Activated CD8-positive, alpha-beta memory T cell treated with anti-CD3 and anti-CD28 coated beads, Interleukin-2, amount 50 U/mL, for 1 hour (primary cell): Measurements from ENCODE around the gene RHOF.
"Not testable (repeated sequence)": the region's sequence is repeated elsewhere in the genome, so short reads cannot be mapped to it uniquely, and the experiment has no call there.

Source experiments
- DNase-seq: peaks from one replicate; pipeline ENCODE4 v3.0.0-alpha.2; 2020; ENCODE audit errors: extremely low read depth

RHOF gene

GRCh38 chr12:121775501-121775900 lies 18.0 kb downstream of the RHOF start:
- no peak for DNase-seq

GRCh38 chr12:121774968-121775474 lies 18.5 kb downstream of the RHOF start:
- DNase-seq = no peak

- no peak for DNase-seq
These were observed 20.3 kb downstream of the RHOF start for GRCh38 chr12:121773011-121773777.

- no peak for DNase-seq
These were observed 22.5 kb downstream of the RHOF start for GRCh38 chr12:121770813-121771625.

- DNase-seq = no peak
These were observed 23.1 kb downstream of the RHOF start for GRCh38 chr12:121770388-121770787.

GRCh38 chr12:121769831-121770301 lies 23.6 kb downstream of the RHOF start:
- no peak for DNase-seq

GRCh38 chr12:121769297-121769830 lies 24.1 kb downstream of the RHOF start:
- no peak for DNase-seq

- DNase-seq = no peak
These were observed 25.9 kb downstream of the RHOF start for GRCh38 chr12:121767525-121768016.

GRCh38 chr12:121766290-121767039 lies 27.0 kb downstream of the RHOF start:
- DNase-seq = no peak

GRCh38 chr12:121765573-121765972 lies 27.9 kb downstream of the RHOF start:
- DNase-seq = no peak

GRCh38 chr12:121764808-121765207 lies 28.7 kb downstream of the RHOF start:
- no peak for DNase-seq

- no peak for DNase-seq
These were observed 31.2 kb downstream of the RHOF start for GRCh38 chr12:121762269-121762668.

- not testable (repeated sequence) for DNase-seq
These were observed 35.0 kb downstream of the RHOF start for GRCh38 chr12:121758536-121758935.

- DNase-seq = no peak
These were observed 37.9 kb downstream of the RHOF start for GRCh38 chr12:121755591-121755990.

GRCh38 chr12:121754836-121755235 lies 38.7 kb downstream of the RHOF start:
- no peak for DNase-seq

GRCh38 chr12:121753844-121754264 lies 39.6 kb downstream of the RHOF start:
- no peak for DNase-seq

GRCh38 chr12:121751749-121752351 lies 41.6 kb downstream of the RHOF start:
- DNase-seq = no peak

- DNase-seq = no peak
These were observed 42.5 kb downstream of the RHOF start for GRCh38 chr12:121751034-121751433.

GRCh38 chr12:121750507-121750955 lies 43.0 kb downstream of the RHOF start:
- no peak for DNase-seq

- no peak for DNase-seq
These were observed 44.2 kb downstream of the RHOF start for GRCh38 chr12:121749267-121749666.
